Measurements from ENCODE around the gene LDLRAP1.

LDLRAP1 gene

GRCh38 chr1:25543425-25544242 is at the start of gene LDLRAP1:
Gene LDLRAP1 (plus strand): TSS chr1:25543606. CDS start chr1:25543699, 93 bp downstream.
- peak within 1 kb of the TSS; percentile 55 for H3K27ac ChIP-seq (ENCODE audit: low read length)

DNA sequence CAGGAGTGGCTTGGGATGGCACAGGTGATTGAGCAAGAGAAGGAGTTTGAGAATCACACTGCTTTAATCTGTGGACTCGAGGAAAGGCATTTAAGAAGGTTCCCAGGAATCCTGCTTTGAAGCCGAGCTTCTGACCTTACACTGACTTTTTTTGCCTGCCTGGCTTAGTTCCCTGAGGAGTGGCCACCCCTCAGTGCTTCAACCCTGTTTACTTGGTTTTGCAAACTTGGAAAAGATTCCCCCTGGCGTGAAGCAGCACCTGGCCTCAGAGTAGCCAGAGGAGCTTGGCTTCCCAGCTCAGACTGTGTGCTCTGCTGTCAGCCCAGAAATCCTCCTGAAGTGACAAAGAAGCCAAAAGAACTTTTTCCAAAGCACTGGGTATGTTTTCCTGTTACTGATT is 48.5 kb upstream of the LDLRAP1 start:
- Histone ChIP-seq H3K27me3 (ENCODE audit: control insufficient read depth in 1 of 2, insufficient read depth in 2 of 2, low read length in 2 of 2) (no peaks in the 10 kb centered on the region), H3K9ac (ENCODE audit: low read length in 2 of 2) (no peak overlapping the region), H3K9me3 (ENCODE audit: control insufficient read depth in 2 of 2, low read length in 2 of 2) (no peaks in the 10 kb centered on the region), H3K4me3 (ENCODE audit: low read length in 2 of 2) (no peak overlapping the region), H3K36me3 (ENCODE audit: control insufficient read depth in 2 of 2, insufficient read depth in 2 of 2, low read length in 2 of 2) (peaks cover 49 to 50% of the 10 kb centered on the region in 2 donors), H3K27ac (ENCODE audit: low read length) (no peak overlapping the region), H3K4me1 (ENCODE audit: control insufficient read depth, insufficient read depth, low read length) (no peaks in the 10 kb centered on the region)

More at GRCh38 chr1:25543425-25544242, at the start of gene LDLRAP1:
- no peaks in the 10 kb centered on the region for H3K36me3 ChIP-seq (ENCODE audit: control insufficient read depth in 2 of 2, insufficient read depth in 2 of 2, low read length in 2 of 2)
- peaks cover 28% of the 10 kb centered on the region for H3K4me1 ChIP-seq (ENCODE audit: control insufficient read depth, insufficient read depth, low read length)
- peak within 1 kb of the TSS; percentile 72 to 77 for H3K9ac ChIP-seq (ENCODE audit: low read length in 2 of 2)
- peak within 1 kb of the TSS; percentile 72 to 83 for H3K4me3 ChIP-seq (ENCODE audit: low read length in 2 of 2)
- H3K9me3 ChIP-seq (ENCODE audit: control insufficient read depth in 2 of 2, low read length in 2 of 2) = no peaks in the 10 kb centered on the region
- no peaks in the 10 kb centered on the region for H3K27me3 ChIP-seq (ENCODE audit: control insufficient read depth in 1 of 2, insufficient read depth in 2 of 2, low read length in 2 of 2)

- no peak overlapping the region for H3K27ac ChIP-seq (ENCODE audit: low read length)
- H3K9ac ChIP-seq (ENCODE audit: low read length in 2 of 2) = no peak overlapping the region
Observed at GRCh38 chr1:25500694-25501093, 42.7 kb upstream of the LDLRAP1 start.

GRCh38 chr1:25501235-25502058 is 42.0 kb upstream of the LDLRAP1 start:
- Histone ChIP-seq H3K27me3 (ENCODE audit: control insufficient read depth in 1 of 2, insufficient read depth in 2 of 2, low read length in 2 of 2) (peaks cover 2 to 5% of the 10 kb centered on the region in 2 donors), H3K9me3 (ENCODE audit: control insufficient read depth in 2 of 2, low read length in 2 of 2) (no peaks in the 10 kb centered on the region), H3K36me3 (ENCODE audit: control insufficient read depth in 2 of 2, insufficient read depth in 2 of 2, low read length in 2 of 2) (peaks cover 17 to 19% of the 10 kb centered on the region in 2 donors), H3K27ac (ENCODE audit: low read length) (no peak overlapping the region), H3K9ac (ENCODE audit: low read length in 2 of 2) (no peak overlapping the region), H3K4me3 (ENCODE audit: low read length in 2 of 2) (no peak overlapping the region), H3K4me1 (ENCODE audit: control insufficient read depth, insufficient read depth, low read length) (peaks cover 4% of the 10 kb centered on the region)

More at GRCh38 chr1:25500694-25501093, 42.7 kb upstream of the LDLRAP1 start:
- no peaks in the 10 kb centered on the region for H3K9me3 ChIP-seq (ENCODE audit: control insufficient read depth in 2 of 2, low read length in 2 of 2)
- no peaks in the 10 kb centered on the region for H3K4me1 ChIP-seq (ENCODE audit: control insufficient read depth, insufficient read depth, low read length)
- H3K36me3 ChIP-seq (ENCODE audit: control insufficient read depth in 2 of 2, insufficient read depth in 2 of 2, low read length in 2 of 2) = peaks cover 19 to 22% of the 10 kb centered on the region in 2 donors
- no peak overlapping the region for H3K4me3 ChIP-seq (ENCODE audit: low read length in 2 of 2)
- H3K27me3 ChIP-seq (ENCODE audit: control insufficient read depth in 1 of 2, insufficient read depth in 2 of 2, low read length in 2 of 2) = no peaks in the 10 kb centered on the region

DNA sequence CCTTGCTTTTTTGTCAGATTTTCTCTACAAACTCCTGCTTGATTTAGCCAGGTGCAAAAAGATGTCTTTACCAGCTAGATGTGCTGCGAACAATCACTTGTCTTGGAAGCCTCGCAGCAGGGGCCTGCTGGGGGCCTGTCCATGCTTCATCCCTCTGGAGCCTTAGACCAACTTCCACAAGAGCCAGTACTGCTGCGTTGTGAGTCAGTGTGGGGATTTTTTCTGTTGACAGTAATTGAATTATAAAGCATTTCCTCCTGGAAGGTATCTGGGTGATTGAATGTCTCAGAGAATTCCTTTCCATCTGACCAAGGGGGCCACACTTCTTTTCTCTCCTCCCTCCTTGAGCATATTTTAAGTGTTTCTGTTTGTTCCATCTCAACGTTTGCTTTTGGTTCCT is 40.4 kb upstream of the LDLRAP1 start:
- no peak overlapping the region for H3K4me3 ChIP-seq (ENCODE audit: low read length in 2 of 2)
- H3K27ac ChIP-seq (ENCODE audit: low read length) = no peak overlapping the region
- H3K4me1 ChIP-seq (ENCODE audit: control insufficient read depth, insufficient read depth, low read length) = peaks cover 4% of the 10 kb centered on the region
- peaks cover 2 to 5% of the 10 kb centered on the region in 2 donors for H3K27me3 ChIP-seq (ENCODE audit: control insufficient read depth in 1 of 2, insufficient read depth in 2 of 2, low read length in 2 of 2)
- H3K9ac ChIP-seq (ENCODE audit: low read length in 2 of 2) = no peak overlapping the region
- H3K9me3 ChIP-seq (ENCODE audit: control insufficient read depth in 2 of 2, low read length in 2 of 2) = no peaks in the 10 kb centered on the region
- peaks cover 9 to 10% of the 10 kb centered on the region in 2 donors for H3K36me3 ChIP-seq (ENCODE audit: control insufficient read depth in 2 of 2, insufficient read depth in 2 of 2, low read length in 2 of 2)

GRCh38 chr1:25503551-25504426 is 39.6 kb upstream of the LDLRAP1 start:
- H3K27ac ChIP-seq (ENCODE audit: low read length) = no peak overlapping the region
- H3K9ac ChIP-seq (ENCODE audit: low read length in 2 of 2) = no peak overlapping the region
- peaks cover 2 to 5% of the 10 kb centered on the region in 2 donors for H3K27me3 ChIP-seq (ENCODE audit: control insufficient read depth in 1 of 2, insufficient read depth in 2 of 2, low read length in 2 of 2)
- no peaks in the 10 kb centered on the region for H3K9me3 ChIP-seq (ENCODE audit: control insufficient read depth in 2 of 2, low read length in 2 of 2)
- no peak overlapping the region for H3K4me3 ChIP-seq (ENCODE audit: low read length in 2 of 2)
- H3K36me3 ChIP-seq (ENCODE audit: control insufficient read depth in 2 of 2, insufficient read depth in 2 of 2, low read length in 2 of 2) = peaks cover 4 to 7% of the 10 kb centered on the region in 2 donors
- H3K4me1 ChIP-seq (ENCODE audit: control insufficient read depth, insufficient read depth, low read length) = peaks cover 4% of the 10 kb centered on the region

- H3K36me3 ChIP-seq (ENCODE audit: control insufficient read depth in 2 of 2, insufficient read depth in 2 of 2, low read length in 2 of 2) = peaks cover 0 to 3% of the 10 kb centered on the region in 2 donors
- no peak overlapping the region for H3K9ac ChIP-seq (ENCODE audit: low read length in 2 of 2)
- H3K4me1 ChIP-seq (ENCODE audit: control insufficient read depth, insufficient read depth, low read length) = peaks cover 4% of the 10 kb centered on the region
- no peak overlapping the region for H3K27ac ChIP-seq (ENCODE audit: low read length)
- no peaks in the 10 kb centered on the region for H3K9me3 ChIP-seq (ENCODE audit: control insufficient read depth in 2 of 2, low read length in 2 of 2)
- H3K4me3 ChIP-seq (ENCODE audit: low read length in 2 of 2) = no peak overlapping the region
- peaks cover 2 to 5% of the 10 kb centered on the region in 2 donors for H3K27me3 ChIP-seq (ENCODE audit: control insufficient read depth in 1 of 2, insufficient read depth in 2 of 2, low read length in 2 of 2)
Observed at GRCh38 chr1:25504706-25505595, 38.5 kb upstream of the LDLRAP1 start.

GRCh38 chr1:25505656-25506385 is 37.6 kb upstream of the LDLRAP1 start:
- no peaks in the 10 kb centered on the region for H3K9me3 ChIP-seq (ENCODE audit: control insufficient read depth in 2 of 2, low read length in 2 of 2)
- no peak overlapping the region for H3K4me3 ChIP-seq (ENCODE audit: low read length in 2 of 2)
- no peak overlapping the region for H3K27ac ChIP-seq (ENCODE audit: low read length)
- H3K36me3 ChIP-seq (ENCODE audit: control insufficient read depth in 2 of 2, insufficient read depth in 2 of 2, low read length in 2 of 2) = peaks cover 0 to under 1% of the 10 kb centered on the region in 2 donors
- no peak overlapping the region for H3K9ac ChIP-seq (ENCODE audit: low read length in 2 of 2)
- peaks cover 2 to 5% of the 10 kb centered on the region in 2 donors for H3K27me3 ChIP-seq (ENCODE audit: control insufficient read depth in 1 of 2, insufficient read depth in 2 of 2, low read length in 2 of 2)
- H3K4me1 ChIP-seq (ENCODE audit: control insufficient read depth, insufficient read depth, low read length) = peaks cover 4% of the 10 kb centered on the region
